Skeletal muscle satellite cell (primary cell): ENCODE results near the gene HPS1.

Source experiments
- H3K27me3 ChIP-seq: 2 replicates; pipeline ENCODE4 v1.7.0; 2013; ENCODE audit warnings: low read length; ENCODE audit not compliant: control insufficient read depth, insufficient read depth
- H3K36me3 ChIP-seq: 2 replicates; pipeline ENCODE4 v1.7.0; 2013; ENCODE audit warnings: mild to moderate bottlenecking, control low read depth, low read length; ENCODE audit not compliant: insufficient read depth
- H3K4me1 ChIP-seq: 2 replicates; pipeline ENCODE4 v1.7.0; 2013; ENCODE audit warnings: low read length; ENCODE audit not compliant: control insufficient read depth, insufficient read depth
- H3K4me2 ChIP-seq: 2 replicates; pipeline ENCODE4 v1.7.0; 2013; ENCODE audit warnings: mild to moderate bottlenecking, low read length
- H3K4me3 ChIP-seq: 2 replicates; pipeline ENCODE4 v1.7.0; 2013; ENCODE audit warnings: low read length
- H3K9ac ChIP-seq: 2 replicates; pipeline ENCODE4 v1.7.0; 2013; ENCODE audit warnings: mild to moderate bottlenecking, low read depth, low read length, moderate library complexity
- H3K9me3 ChIP-seq: replicated peaks from 2 replicates; pipeline ENCODE4 v1.7.0; 2013; ENCODE audit warnings: mild to moderate bottlenecking, control low read depth, low read length

The HPS1 gene

DNA sequence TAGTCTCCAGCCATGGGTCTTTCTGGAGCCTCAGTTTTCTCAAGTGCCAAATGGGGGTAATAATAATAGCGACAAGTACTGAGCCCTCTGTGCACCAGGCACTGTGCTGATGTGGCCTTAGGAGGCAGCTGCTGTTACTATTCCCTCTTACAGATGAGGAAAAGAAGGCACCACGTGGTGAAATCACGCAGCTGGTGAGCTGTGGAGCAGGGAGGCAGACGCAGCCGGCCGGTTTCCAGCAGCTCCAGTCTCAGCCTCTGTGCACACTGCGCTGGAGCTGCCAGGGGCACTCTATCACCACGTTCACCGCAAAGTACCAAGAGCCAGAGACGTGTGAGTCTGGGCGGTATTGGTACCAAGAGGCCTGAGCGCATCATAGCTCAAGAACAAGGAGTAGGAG, 41.3 kb downstream of the HPS1 start:
- no peak overlapping the region for H3K4me3 ChIP-seq
- H3K4me2 ChIP-seq, result no peak overlapping the region
- H3K36me3 ChIP-seq, result no peaks in the 10 kb centered on the region
- H3K4me1 ChIP-seq, result peaks cover 26% of the 10 kb centered on the region
- H3K9me3 ChIP-seq, result no peaks in the 10 kb centered on the region
- no peak overlapping the region for H3K9ac ChIP-seq
- H3K27me3 ChIP-seq, result no peaks in the 10 kb centered on the region

DNA sequence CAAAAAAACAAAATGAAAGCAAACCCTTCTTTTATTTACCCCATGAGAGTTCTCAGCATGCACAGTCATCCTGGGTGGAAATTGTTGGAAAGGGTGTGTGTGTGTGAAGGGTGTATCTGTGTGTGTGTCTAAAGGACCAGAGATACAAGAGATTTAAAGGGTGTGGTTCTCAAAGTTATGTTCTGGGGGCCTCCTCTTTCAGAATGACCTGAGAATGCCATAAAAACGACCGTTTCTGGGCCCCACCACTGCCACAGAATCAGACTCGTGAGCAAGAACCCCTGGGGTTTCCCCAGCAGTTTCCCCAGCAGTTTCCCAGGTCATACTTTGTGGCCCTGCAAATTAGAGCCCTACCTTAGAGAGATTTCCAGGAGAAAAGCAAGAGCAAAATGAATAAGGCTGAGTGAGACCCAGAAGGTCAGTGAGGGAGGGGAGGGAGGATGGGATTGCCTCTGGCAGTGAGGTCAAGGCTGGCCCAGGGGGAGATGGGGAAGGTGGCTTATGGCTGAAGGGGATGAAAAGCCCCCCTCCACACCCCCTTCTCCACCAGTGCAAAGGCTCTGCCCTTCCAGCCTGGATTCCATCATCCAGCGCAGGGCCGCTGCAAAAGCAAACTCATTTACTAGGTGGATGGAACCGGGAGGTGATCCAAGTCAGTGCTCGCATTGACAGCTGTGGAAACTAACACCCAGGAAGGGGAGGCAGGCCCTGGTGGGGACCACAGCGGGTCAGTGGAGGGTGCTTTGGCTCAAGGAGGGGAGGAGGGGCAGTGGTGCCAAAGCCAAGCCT, 42.0 kb downstream of the HPS1 start:
- H3K4me2 ChIP-seq, result peak overlapping the region; percentile 77
- peak overlapping the region; percentile 68 for H3K9ac ChIP-seq
- H3K4me1 ChIP-seq, result peaks cover 26% of the 10 kb centered on the region
- H3K36me3 ChIP-seq, result no peaks in the 10 kb centered on the region
- no peaks in the 10 kb centered on the region for H3K27me3 ChIP-seq
- H3K9me3 ChIP-seq, result no peaks in the 10 kb centered on the region
- peak overlapping the region; percentile 37 for H3K4me3 ChIP-seq

DNA sequence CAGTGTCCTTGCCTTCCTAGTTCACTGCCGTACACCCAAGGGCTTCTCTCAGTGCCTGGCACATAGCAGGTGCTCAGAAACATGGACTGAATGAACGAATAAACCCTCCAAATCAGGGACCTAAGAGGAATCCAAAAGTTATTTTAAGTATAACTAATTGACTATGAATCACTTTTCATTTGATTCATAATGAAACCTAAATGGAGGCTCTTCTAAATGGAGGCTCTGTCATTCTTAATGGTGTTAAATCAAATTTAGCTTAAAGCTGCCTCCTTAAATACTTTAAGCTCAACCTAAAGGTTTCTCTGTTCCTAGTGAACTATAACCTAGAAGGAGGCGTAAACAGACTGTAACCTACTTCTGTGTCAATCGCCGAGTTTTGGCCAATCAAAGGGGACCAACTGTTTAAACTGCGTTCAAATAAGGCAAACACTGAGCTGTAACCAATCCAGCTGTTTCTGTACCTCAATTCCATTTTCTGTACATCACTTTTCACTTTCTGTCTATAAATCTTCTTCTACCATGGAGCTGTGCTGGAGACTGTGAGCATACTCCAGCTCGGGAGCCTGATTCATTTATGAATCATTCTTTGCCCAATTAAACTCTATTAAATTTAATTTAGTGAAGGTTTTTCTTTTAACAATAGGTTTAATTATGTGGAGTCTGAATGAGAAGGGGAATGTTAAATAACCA, 42.8 kb downstream of the HPS1 start:
- Histone ChIP-seq H3K4me3 (peak overlapping the region; percentile 37), H3K4me2 (peak overlapping the region; percentile 77), H3K4me1 (peaks cover 26% of the 10 kb centered on the region), H3K9me3 (no peaks in the 10 kb centered on the region), H3K27me3 (no peaks in the 10 kb centered on the region), H3K36me3 (no peaks in the 10 kb centered on the region), H3K9ac (peak overlapping the region; percentile 68)

DNA sequence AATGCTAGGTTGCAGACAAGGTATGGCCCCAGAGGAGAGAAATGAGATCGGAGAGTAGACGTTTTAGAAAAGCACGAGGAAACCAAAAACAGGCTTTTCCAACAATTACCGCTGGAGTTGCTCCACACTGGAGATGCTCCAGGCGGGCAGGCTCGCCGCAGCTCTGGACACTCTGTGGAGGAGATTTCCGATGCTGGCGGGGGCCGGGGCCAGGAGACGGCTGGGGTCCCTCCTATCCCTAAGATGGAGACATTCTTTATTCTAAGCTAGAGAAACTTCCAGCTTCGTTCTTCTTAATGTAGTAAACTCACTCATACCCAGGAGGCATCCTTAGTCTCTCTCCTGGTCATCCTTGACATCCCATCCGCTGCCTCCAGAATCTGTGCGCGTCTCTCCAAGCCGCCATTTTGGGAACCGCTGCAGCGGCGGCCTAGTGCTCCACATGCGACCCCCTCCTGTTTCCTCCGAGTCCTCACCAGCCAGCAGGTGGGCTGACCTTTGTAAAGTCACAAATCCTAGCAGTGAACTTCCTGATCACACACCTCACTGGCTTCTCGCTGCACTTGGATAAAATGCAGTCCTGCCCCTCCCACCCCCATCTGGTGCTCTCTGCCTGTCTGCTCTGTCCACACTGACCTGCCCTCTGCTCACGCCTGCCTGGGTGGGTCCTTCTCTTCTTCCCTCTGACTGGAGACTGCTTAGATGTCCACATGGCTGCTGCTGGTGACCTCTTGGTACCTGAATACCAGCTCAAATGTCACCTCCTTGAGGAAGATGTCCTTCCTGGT, 43.6 kb downstream of the HPS1 start:
- Histone ChIP-seq H3K9ac (peak overlapping the region; percentile 68), H3K4me2 (peak overlapping the region; percentile 77), H3K36me3 (no peaks in the 10 kb centered on the region), H3K9me3 (no peaks in the 10 kb centered on the region), H3K4me1 (peaks cover 26% of the 10 kb centered on the region), H3K27me3 (no peaks in the 10 kb centered on the region), H3K4me3 (peak overlapping the region; percentile 37)

DNA sequence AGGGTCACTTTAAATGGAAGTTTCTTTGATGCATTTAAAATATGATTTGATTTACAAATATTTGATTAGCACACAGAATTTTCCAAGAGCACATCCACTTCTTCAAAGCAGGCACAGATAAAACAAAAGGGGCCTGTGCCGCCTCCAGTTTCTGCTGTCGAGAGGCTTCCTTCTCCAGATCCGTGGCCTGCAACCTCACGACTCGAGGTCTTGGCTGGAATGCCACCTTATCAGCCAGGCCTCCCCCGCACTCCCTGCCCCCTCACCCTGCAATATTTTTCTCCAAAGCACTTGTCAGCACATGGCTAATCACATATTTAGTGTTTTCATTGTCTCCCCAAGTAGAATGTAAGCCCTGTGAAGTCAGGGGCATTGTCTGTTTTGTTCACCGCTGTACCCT, 44.3 kb downstream of the HPS1 start:
- Histone ChIP-seq H3K4me1 (peaks cover 26% of the 10 kb centered on the region), H3K9me3 (no peaks in the 10 kb centered on the region), H3K27me3 (no peaks in the 10 kb centered on the region), H3K4me2 (no peak overlapping the region), H3K4me3 (no peak overlapping the region), H3K9ac (no peak overlapping the region), H3K36me3 (no peaks in the 10 kb centered on the region)

DNA sequence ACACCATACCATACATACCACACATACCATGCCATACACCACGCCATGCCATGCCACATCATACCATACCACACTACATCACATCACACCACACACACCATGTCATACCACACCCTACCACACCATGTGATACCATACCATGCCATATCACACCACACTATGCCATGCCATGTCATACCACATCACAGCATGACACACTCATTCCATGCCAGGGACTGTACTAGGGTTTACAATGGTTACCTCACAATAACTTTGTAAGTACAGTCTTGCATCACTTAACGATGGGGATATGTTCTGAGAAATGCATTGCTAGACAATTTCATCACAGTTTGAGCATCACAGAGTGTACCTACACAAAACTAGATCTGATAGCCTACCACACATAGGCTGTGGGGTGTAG, 46.3 kb downstream of the HPS1 start:
- Histone ChIP-seq H3K4me1 (peaks cover 25% of the 10 kb centered on the region), H3K9me3 (no peaks in the 10 kb centered on the region), H3K4me3 (no peak overlapping the region), H3K27me3 (no peaks in the 10 kb centered on the region), H3K4me2 (no peak overlapping the region), H3K36me3 (peaks cover 3% of the 10 kb centered on the region), H3K9ac (no peak overlapping the region)

DNA sequence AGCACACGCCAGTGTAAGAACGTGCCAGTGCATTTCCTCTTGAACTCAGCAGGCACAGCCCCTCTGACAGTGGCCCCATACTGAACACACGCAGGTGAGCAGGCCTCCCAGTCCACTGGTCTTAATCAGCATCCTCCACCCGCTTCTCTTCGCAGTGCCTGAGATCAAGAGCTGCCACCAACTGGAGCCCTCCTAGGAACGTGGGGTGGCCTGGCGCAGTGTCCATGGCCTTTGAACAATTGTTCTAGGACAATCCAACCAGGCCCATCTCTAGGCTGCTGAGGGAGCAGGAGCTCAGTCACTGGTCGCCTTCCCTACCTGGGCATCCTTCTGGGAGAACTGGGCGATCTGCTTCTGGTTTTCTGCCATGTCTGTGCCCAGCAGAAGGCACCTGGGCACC, 47.0 kb downstream of the HPS1 start:
- Histone ChIP-seq H3K9ac (no peak overlapping the region), H3K9me3 (no peaks in the 10 kb centered on the region), H3K4me1 (peaks cover 18% of the 10 kb centered on the region), H3K4me2 (no peak overlapping the region), H3K27me3 (no peaks in the 10 kb centered on the region), H3K4me3 (no peak overlapping the region), H3K36me3 (peaks cover 3% of the 10 kb centered on the region)

DNA sequence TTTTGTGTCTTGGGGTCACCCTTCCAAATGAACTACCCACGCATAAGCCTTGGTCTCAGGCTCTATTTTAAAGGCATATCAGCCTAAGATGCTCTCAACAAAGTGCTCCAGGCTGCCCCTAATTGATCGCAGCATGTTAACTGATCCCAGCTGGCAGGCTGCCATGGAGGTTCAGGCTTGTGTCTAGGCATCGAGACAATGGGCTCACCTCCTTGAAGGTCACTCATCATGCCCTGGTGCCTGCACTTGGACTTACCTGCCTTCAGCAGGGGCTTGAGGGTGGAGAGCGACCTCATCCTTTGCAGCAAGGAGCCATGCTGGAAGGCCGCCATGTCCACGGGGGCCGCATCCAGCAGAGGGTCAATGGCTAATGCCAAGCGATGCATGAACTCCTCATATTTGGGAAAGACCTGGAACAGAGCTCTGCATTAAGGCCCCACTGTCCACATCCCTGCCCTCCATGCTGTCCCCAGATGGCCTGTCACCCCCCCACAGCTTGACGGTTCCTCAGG, 49.6 kb downstream of the HPS1 start:
- Histone ChIP-seq H3K9me3 (no peaks in the 10 kb centered on the region), H3K36me3 (peaks cover 3% of the 10 kb centered on the region), H3K4me2 (no peak overlapping the region), H3K4me3 (no peak overlapping the region), H3K9ac (no peak overlapping the region), H3K27me3 (no peaks in the 10 kb centered on the region), H3K4me1 (peaks cover 7% of the 10 kb centered on the region)

DNA sequence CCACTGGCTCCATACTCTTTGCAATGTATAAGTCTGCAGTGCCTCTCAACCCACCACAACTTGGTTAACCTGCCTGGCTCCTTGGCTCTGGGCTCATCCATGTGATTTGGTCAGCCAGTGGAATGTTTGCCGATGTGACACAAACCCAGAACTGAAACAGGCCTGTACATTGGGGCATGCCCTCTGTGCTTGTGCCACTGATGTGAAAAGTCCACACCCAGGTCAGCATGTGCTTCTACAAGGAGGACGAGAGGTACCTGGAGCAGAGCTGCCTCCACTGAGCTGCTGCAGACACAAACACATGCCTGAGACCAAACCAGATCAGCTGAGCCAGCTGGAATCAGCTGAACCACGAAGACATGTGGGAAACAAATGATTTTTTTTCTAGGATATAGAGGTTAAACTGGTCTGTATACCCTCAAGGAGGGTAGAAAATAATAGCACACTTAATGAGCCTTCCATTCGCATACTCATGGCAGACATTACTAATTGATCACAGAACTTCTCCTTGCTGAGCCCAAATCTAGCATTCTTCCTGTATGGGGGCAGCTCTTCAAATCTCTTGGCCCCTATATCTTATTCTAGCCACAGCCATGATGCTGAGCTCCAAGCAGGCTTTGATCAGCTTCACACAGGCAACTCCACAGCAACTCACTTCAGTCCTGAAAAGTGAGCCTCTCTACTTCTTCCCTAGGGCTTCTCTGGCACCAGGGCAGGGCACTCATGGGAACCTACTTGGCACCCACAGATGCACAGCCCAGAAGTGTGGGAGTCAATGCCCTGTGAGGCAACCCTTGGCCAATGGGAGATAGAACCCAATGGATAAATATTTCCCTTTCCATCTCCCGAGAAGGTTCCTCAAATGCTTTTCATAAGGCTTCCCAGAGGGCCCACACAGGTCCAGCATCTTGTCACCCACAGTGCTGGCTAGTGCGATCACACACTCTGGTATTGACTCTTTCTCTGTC, 50.4 kb downstream of the HPS1 start:
- Histone ChIP-seq H3K9me3 (no peaks in the 10 kb centered on the region), H3K4me3 (no peak overlapping the region), H3K27me3 (no peaks in the 10 kb centered on the region), H3K9ac (no peak overlapping the region), H3K4me1 (peaks cover 9% of the 10 kb centered on the region), H3K36me3 (peaks cover 3% of the 10 kb centered on the region), H3K4me2 (no peak overlapping the region)

DNA sequence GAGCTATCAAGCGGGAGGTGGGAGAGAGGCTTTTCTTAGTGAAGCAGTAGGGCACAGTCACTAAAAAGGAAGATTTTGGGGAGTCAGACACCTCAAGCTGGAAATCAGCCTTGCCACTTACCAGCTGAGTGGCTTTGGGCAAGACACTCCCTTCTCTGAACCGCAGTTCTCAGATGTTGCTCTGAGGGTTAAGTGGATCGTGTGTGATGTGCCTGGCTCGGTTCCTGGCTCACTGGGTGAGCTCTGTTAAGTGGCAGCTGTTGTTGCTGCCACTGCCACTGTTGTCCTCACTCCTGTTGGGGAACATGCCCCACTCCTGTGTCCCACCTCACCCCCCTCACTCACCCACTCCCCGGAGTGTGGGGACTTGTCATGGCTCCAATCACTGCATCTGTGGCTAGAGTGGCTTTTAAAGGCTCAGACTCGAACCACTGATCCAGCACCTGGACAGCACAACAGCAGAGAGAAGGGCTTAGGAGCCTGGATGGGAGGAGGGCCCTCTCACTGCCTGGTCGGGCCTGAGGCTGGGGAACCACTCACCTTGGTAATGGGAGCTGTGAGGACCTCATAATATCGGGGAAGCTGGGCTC, 51.8 kb downstream of the HPS1 start:
- Histone ChIP-seq H3K4me1 (peaks cover 9% of the 10 kb centered on the region), H3K27me3 (no peaks in the 10 kb centered on the region), H3K9me3 (no peaks in the 10 kb centered on the region), H3K9ac (no peak overlapping the region), H3K4me2 (no peak overlapping the region), H3K4me3 (no peak overlapping the region), H3K36me3 (peaks cover 3% of the 10 kb centered on the region)
